Measurements from ENCODE around the gene UBE2Z. TPM values are rescaled to one million over a fixed set of nuclear protein-coding genes. Genes with fewer than 3 reads are reported as not detected.

The UBE2Z gene
- total and polyA plus RNA-seq, 2 of the 13 experiments (the other 11 are each of a cell fraction or from before 2014, with no cell fraction given) = 63.2 to 122 TPM

GRCh38 chr17:48908047-48908843 lies at the start of gene UBE2Z (continued):
- no peak for TF ChIP-seq ZBTB14 (CRISPR knock-in tag; IDR thresholded peaks at IDR 0.05)
- TF ChIP-seq RERE (CRISPR knock-in tag; IDR thresholded peaks at IDR 0.05; ENCODE audit: low read depth) = peak; percentile 66; the same call in 1 of the 2 replicates
- TF ChIP-seq HNRNPH1 (optimal IDR thresholded peaks at IDR 0.05; ENCODE audit: low read depth, low read length) = peak; percentile 84
- peak; percentile 64 for TF ChIP-seq TFE3 (CRISPR knock-in tag; IDR thresholded peaks at IDR 0.05)
- 0 out of 2 replicates have a peak, but pooled peaks have one; percentile 40 for TF ChIP-seq NFE2 (CRISPR knock-in tag; IDR thresholded peaks at IDR 0.05)
- TF ChIP-seq ZNF446 (CRISPR knock-in tag; IDR thresholded peaks at IDR 0.05) = peak; percentile 73; the same call in 1 of the 2 replicates
- peak; percentile 68; the same call in 1 of the 2 replicates for TF ChIP-seq ATF3 (CRISPR knock-in tag; IDR thresholded peaks at IDR 0.05)
- TF ChIP-seq RBFOX2 (IDR thresholded peaks at IDR 0.05; ENCODE audit: low read depth, low read length) = peak; percentile 97
- no peak; the same call in 1 of the 2 replicates for TF ChIP-seq ZNF121 (CRISPR knock-in tag; IDR thresholded peaks at IDR 0.05)
- peak; percentile 83 for TF ChIP-seq GATAD2A (CRISPR knock-in tag; IDR thresholded peaks at IDR 0.05)
- TF ChIP-seq IKZF4 (CRISPR knock-in tag; IDR thresholded peaks at IDR 0.05; ENCODE audit: borderline replicate concordance, low read depth, not compliant biosample characterization) = peak; percentile 96
- no peak for TF ChIP-seq ZFP36L1 (CRISPR knock-in tag; IDR thresholded peaks at IDR 0.05)
- TF ChIP-seq WIZ (CRISPR knock-in tag; IDR thresholded peaks at IDR 0.05) = 0 out of 2 replicates have a peak, but pooled peaks have one; percentile 17
- no peak for TF ChIP-seq FOXP1 (IDR thresholded peaks at IDR 0.05)
- TF ChIP-seq FOXP1 (CRISPR knock-in tag; IDR thresholded peaks at IDR 0.05) = peak; percentile 37; the same call in 1 of the 2 replicates
- TF ChIP-seq KDM2A (CRISPR knock-in tag; IDR thresholded peaks at IDR 0.05; ENCODE audit: borderline replicate concordance, low read depth) = peak; percentile 98
- TF ChIP-seq FOXK2 (IDR thresholded peaks at IDR 0.05) = no peak
- no peak; the same call in 1 of the 2 replicates for TF ChIP-seq NR0B2 (CRISPR knock-in tag; IDR thresholded peaks at IDR 0.05)
- no peak for TF ChIP-seq AGO1 (IDR thresholded peaks at IDR 0.05; ENCODE audit: low read depth, low read length, poor library complexity, severe bottlenecking)
- TF ChIP-seq NFATC3 (CRISPR knock-in tag; IDR thresholded peaks at IDR 0.05) = 0 out of 2 replicates have a peak, but pooled peaks have one; percentile 44

Data from HepG2 (cell line).